ENCODE measurements around the gene CLIC3.
A peak's percentile ranks its signal among the peaks of the same experiment; 100 is the strongest.

- TF ChIP-seq POLR2A (IDR thresholded peaks at IDR 0.05) = no peak
- peak; percentile 88 to 95 (median 90) for TF ChIP-seq CTCF (IDR thresholded peaks at IDR 0.05)
- TF ChIP-seq POLR2AphosphoS5 (IDR thresholded peaks at IDR 0.05) = peak in 1 of 3 donors; percentile 22
Observed at GRCh38 chr9:137034709-137035506, 38.5 kb upstream of the CLIC3 start.
